Measurements from ENCODE around the gene MKLN1. TPM values are rescaled to one million over a fixed set of nuclear protein-coding genes. Genes with fewer than 3 reads are reported as not detected.

Gene MKLN1
- polyA plus RNA-seq, 1 of the 3 experiments (the other 2 are of a cell fraction): 11.0 TPM

- H3K9me3 ChIP-seq: peaks cover 44% of the 10 kb centered on the region
- H4K20me1 ChIP-seq (ENCODE audit: insufficient read depth): peaks cover 73% of the 10 kb centered on the region
- 79% methylated on average over 2 of the region's 2 CpGs for WGBS (ENCODE audit: low lambda C conversion rate)
- no peaks in the 10 kb centered on the region for H3K27me3 ChIP-seq (ENCODE audit: insufficient read depth)
- no peaks in the 10 kb centered on the region; a peak in 1 of 4 replicates for H3K4me1 ChIP-seq (ENCODE audit: control insufficient read depth in 1 of 2, insufficient read depth in 2 of 2, low read depth in 1 of 2, low read length in 1 of 2)
- H2AFZ ChIP-seq (ENCODE audit: low read depth): no peak overlapping the region
- no peaks in the 10 kb centered on the region for H3K9me2 ChIP-seq
- no peak for DNase-seq
- no peak overlapping the region for H3K4me2 ChIP-seq
- peaks cover 26 to 80% of the 10 kb centered on the region in 2 experiments for H3K36me3 ChIP-seq (replicated peaks in 1 of 2; ENCODE audit: control insufficient read depth in 1 of 2, insufficient read depth in 2 of 2, low read length in 1 of 2)
- no peak overlapping the region for H3K4me3 ChIP-seq (ENCODE audit: low read depth in 2 of 2, low read length in 1 of 2)
- H3K79me2 ChIP-seq (ENCODE audit: insufficient read depth): peaks cover 98% of the 10 kb centered on the region
- TF ChIP-seq MXI1 (IDR thresholded peaks at IDR 0.05; ENCODE audit: low read depth, low read length) (no peak), PBX3 (IDR thresholded peaks at IDR 0.05) (no peak), RFX5 (IDR thresholded peaks at IDR 0.05; ENCODE audit: low read length) (no peak), TAF1 (IDR thresholded peaks at IDR 0.05; ENCODE audit: borderline replicate concordance, low read depth, low read length) (no peak), USF1 (IDR thresholded peaks at IDR 0.05; ENCODE audit: borderline replicate concordance, low read depth) (peak; percentile 49; the same call in 1 of the 2 replicates)
- no peak overlapping the region for H3K9ac ChIP-seq
- CTCF ChIA-PET: interaction anchor here (1.2 kb wide), 1 partner anchor 9 kb away, joined by 4 read pairs; the partner anchor contains the start of gene MKLN1
- peaks cover 28% of the 10 kb centered on the region for H3F3A ChIP-seq (replicated peaks; ENCODE audit: insufficient read depth)
- POLR2A ChIA-PET: no interaction called here
- no peak overlapping the region for H3K27ac ChIP-seq (ENCODE audit: low read depth in 2 of 2, low read length in 1 of 2)
These were observed 9.3 kb downstream of the MKLN1 start for GRCh38 chr7:131336956-131337355.

- H3F3A ChIP-seq (replicated peaks; ENCODE audit: insufficient read depth): peaks cover 30% of the 10 kb centered on the region
- H3K4me3 ChIP-seq (ENCODE audit: low read depth in 2 of 2, low read length in 1 of 2): no peak overlapping the region; a peak in 1 of 4 replicates
- peaks cover 78% of the 10 kb centered on the region for H4K20me1 ChIP-seq (ENCODE audit: insufficient read depth)
- no peak overlapping the region for H2AFZ ChIP-seq (ENCODE audit: low read depth)
- TF ChIP-seq CTCF (IDR thresholded peaks at IDR 0.05): no peak
- TF ChIP-seq TEAD4 (IDR thresholded peaks at IDR 0.05; ENCODE audit: borderline replicate concordance, insufficient read depth): no peak
- TF ChIP-seq POLR2AphosphoS5 (IDR thresholded peaks at IDR 0.05; ENCODE audit: low read depth, low read length): no peak
- TF ChIP-seq EP300 (IDR thresholded peaks at IDR 0.05; ENCODE audit: borderline replicate concordance in 1 of 2, low read depth in 1 of 2, low read length in 1 of 2): no peak
- H3K9me2 ChIP-seq: no peaks in the 10 kb centered on the region
- H3K9ac ChIP-seq: no peak overlapping the region
- H3K79me2 ChIP-seq (ENCODE audit: insufficient read depth): peaks cover 100% of the 10 kb centered on the region
- POLR2A ChIA-PET: interaction anchor here (1.4 kb wide), 1 partner anchor 10 kb away, joined by 3 read pairs; no protein-coding TSS in a partner anchor
- H3K27me3 ChIP-seq (ENCODE audit: insufficient read depth): no peaks in the 10 kb centered on the region
- no peak overlapping the region for H3K27ac ChIP-seq (ENCODE audit: low read depth in 2 of 2, low read length in 1 of 2)
- DNase-seq: no peak
- peaks cover 44% of the 10 kb centered on the region for H3K9me3 ChIP-seq
- no peak overlapping the region for H3K4me2 ChIP-seq
- CTCF ChIA-PET: interaction anchor here (0.8 kb wide), 1 partner anchor 10 kb away, joined by 3 read pairs; the partner anchor contains the start of gene MKLN1
- no peaks in the 10 kb centered on the region; a peak in 1 of 4 replicates for H3K4me1 ChIP-seq (ENCODE audit: control insufficient read depth in 1 of 2, insufficient read depth in 2 of 2, low read depth in 1 of 2, low read length in 1 of 2)
- H3K36me3 ChIP-seq (replicated peaks in 1 of 2; ENCODE audit: control insufficient read depth in 1 of 2, insufficient read depth in 2 of 2, low read length in 1 of 2): peaks cover 26 to 86% of the 10 kb centered on the region in 2 experiments
These were observed 10.5 kb downstream of the MKLN1 start for GRCh38 chr7:131338173-131338572.

All from SK-N-SH (cell line).